Measurements from ENCODE around the gene ZYX.

ZYX gene, protein sequence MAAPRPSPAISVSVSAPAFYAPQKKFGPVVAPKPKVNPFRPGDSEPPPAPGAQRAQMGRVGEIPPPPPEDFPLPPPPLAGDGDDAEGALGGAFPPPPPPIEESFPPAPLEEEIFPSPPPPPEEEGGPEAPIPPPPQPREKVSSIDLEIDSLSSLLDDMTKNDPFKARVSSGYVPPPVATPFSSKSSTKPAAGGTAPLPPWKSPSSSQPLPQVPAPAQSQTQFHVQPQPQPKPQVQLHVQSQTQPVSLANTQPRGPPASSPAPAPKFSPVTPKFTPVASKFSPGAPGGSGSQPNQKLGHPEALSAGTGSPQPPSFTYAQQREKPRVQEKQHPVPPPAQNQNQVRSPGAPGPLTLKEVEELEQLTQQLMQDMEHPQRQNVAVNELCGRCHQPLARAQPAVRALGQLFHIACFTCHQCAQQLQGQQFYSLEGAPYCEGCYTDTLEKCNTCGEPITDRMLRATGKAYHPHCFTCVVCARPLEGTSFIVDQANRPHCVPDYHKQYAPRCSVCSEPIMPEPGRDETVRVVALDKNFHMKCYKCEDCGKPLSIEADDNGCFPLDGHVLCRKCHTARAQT

DNA sequence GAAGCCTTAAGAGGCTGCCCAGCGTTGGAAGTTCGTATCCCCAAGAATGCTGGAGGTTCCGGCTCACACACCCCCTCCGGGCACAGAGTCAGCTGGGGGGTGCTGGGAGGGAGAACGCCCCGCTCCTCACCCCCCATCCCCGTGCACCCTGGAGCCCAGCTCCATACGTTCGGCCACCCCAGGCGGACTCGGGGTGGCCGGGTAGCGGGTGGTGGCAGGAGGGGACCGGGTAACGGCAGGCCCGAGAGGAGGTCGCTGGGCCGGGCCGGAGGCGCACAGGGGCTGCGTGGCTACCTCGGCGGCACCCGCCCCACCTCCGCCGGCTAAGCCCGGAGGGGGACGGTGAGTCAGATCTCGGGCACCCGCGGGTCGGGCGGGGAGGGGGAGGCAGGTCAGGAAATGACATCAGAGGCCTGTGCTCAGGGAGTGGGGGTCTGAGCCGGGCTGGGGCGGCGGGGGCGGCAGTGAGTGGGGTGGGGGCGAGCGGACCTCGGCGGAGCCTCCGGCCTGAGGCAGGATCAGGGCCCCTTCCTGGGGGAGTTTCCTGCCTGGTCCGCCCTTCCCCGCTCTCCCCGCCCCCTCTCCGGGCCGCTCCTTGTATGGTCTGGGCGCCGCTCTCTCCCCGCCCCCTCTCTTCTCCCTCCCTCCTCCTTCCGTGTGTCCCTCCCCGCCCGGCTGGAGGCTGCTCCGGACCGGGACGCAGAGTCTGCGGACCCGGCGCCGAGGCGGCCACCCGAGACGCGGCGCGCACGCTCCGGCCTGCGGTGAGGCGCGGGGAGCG, at the start of gene ZYX:
ZYX (plus strand) TSS at position 700 of the 781 bp plus-strand sequence. CDS start 227 bp downstream, outside the sequence.
- DNase-seq, result peak; percentile 77

DNA sequence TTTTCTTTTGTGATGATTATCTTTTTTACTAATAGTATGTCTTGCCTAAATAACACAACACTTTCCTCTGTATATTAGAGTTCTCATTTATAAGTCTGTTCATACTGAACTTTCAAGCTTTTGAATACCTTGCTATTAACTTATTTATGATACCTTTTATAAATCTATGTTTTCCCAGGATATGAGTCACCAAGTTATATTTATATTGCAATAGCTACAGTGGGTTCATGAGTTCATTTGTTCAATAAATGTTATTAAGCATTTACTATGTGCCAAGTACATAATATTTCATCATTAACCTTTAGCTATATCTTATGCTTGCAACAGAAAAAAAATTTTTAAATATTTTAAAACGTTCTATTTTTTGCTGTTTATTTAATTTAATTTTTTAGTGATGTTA, 46.9 kb upstream of the ZYX start:
- DNase-seq, result no peak

DNA sequence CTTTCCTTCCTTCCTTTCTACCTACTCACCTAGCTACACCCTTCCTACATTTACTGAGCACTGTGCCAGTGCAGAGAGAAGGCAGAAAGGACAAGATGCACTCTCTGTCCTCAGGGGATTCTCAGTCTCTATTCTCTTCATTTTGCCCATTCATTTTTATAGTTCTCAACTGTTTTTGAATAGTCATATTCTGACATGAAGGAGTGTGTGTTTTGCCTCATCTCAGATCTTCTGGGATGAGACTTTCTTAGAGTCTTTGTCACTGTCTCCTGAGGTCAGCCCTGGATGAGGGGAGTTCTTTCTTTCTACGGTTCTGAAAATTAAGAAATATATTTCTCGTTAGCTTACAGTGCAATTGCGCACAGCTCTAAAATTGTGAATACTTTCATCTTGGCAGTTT, 43.9 kb upstream of the ZYX start:
- DNase-seq, result no peak

DNA sequence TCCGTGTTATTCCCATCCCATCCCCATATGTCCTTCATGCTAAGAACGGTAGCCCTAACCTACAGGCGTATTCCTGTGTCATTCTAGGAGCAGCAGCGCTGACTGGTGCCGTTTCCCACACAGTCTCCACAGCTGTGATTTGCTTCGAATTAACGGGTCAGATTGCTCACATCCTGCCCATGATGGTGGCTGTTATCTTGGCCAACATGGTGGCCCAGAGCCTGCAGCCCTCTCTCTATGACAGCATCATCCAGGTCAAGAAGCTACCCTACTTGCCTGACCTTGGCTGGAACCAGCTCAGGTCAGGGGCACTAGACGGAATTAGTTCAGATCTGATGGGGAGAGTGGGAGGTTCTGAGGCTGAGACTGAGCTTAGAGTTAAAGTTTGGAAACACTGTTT, 39.3 kb upstream of the ZYX start:
- DNase-seq, result no peak

DNA sequence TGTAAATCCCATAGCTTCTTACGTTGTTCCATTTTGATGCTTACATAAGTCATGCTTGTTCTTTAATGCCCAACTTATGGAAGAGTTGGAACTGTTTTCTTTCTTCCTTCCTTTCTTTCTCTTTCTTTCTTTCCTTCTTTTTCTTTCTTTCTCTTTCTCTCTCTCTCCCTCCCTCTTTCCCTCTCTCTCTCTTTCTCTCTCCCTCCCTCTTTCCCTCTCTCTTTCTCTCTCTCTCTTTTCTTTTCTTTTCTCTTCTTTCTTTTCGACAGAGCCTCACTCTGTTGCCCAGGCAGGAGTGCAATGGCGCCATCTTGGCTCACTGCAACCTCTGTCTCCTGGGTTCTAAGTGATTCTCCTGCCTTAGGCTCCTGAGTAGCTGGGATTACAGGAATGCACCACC, 37.5 kb upstream of the ZYX start:
- no peak for DNase-seq

DNA sequence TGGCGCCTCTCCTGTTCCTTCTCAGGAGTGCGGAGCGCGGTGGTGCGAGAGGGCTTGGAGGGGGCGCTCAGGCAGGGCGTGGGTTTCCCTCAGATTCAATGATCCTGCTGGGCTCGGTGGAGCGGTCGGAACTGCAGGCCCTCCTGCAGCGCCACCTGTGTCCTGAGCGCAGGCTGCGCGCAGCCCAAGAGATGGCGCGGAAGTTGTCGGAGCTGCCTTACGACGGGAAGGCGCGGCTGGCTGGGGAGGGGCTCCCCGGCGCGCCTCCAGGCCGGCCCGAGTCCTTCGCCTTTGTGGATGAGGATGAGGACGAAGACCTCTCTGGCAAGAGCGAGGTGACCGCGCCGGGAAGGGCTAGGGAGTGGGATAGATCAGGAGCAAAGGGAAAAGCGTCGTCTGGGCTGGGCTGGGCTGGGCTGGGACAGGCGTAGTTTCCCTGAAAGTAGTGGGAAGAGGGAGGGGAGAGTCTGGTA, 35.7 kb upstream of the ZYX start:
- DNase-seq, result no peak

DNA sequence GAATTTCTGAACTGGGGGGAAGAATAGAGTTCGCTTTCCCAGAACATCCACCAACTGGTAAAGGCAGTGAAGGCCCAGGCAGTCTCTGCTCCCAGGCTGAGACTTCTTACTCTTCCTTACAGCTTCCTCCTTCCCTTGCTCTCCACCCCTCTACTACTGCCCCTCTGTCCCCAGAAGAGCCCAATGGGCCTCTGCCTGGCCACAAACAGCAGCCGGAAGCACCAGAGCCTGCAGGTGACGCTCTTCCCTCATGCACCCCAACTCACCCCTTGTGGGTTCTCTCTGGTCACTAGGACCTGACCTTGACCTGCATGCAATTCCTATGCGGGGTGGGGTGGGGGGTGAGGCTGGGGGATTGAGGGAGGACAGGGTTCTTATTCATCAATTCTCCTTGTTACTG, 35.1 kb upstream of the ZYX start:
- no peak for DNase-seq

DNA sequence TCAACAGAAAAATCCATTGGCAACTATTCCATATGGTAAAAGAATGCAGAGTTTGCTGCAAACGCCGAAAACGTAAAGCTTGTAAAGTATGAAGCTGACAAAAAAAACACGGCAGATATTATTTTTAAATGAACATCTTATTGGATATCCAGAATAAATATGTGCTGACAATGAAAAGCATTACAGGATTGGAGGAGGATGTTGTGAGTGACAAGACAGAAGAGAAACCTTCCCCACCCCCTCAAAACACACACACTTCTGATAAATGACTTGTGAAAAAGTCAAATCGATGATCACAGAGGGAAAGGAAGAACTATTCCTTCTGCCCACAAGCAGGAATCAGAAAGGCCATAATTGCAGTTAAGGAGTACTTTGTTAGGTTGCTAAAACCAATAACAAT, 33.2 kb upstream of the ZYX start:
- no peak for DNase-seq

DNA sequence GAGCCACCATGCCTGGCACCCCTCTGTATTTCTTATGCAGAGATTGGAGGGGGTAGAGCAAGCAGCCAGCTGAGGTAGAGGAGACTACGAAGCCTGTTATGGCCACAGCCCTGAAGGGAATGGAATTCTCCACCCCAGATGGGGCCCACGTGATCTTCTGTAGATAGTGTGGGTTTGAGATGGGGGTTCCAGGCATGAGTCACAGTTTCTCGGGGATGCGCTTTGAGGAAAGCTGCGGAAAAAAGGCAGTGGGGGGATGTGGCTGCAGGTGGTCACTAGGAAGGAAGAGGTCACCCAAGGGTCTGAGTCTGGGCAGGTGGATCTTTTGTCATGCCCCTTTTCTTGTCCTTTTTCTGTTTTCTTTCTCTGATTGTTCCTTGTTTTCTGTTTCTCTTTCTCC, 30.1 kb upstream of the ZYX start:
- no peak for DNase-seq

DNA sequence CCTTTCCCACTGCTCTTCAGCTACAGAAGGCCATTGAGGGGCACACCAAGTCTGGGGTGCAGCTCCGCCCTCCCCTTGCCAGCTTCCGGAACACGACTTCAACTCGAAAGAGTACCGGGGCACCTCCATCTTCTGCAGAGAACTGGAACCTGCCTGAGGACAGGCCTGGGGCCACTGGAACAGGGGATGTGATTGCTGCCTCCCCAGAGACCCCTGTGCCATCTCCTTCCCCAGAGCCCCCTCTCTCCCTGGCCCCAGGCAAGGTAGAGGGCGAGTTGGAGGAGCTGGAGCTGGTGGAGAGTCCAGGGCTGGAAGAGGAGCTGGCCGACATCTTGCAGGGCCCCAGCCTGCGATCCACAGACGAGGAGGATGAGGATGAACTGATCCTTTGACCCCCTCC, 29.6 kb upstream of the ZYX start:
- no peak for DNase-seq

DNA sequence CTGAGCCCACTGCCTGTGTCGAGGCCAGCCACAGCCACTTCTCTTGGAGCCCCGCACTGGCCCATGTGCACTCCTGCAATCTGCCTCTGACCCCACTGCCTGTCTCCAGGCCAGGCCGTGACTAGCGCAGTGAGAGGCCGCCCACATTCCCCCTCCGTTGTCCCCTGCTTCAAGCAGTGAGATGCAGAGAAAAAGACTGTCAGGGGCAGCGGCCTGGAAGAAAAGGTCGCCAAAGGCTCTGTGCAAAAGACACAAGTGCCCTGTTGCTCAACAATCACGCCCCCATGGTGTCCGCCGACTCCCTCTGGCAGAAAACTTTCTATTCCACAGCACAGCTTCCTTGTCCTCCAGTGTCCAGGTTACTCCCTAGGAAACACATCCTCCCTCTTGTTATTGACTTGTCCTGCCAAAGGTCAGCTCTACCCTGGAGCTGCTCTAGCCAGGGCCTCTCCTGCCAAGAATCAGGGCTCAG, 28.6 kb upstream of the ZYX start:
- no peak for DNase-seq

DNA sequence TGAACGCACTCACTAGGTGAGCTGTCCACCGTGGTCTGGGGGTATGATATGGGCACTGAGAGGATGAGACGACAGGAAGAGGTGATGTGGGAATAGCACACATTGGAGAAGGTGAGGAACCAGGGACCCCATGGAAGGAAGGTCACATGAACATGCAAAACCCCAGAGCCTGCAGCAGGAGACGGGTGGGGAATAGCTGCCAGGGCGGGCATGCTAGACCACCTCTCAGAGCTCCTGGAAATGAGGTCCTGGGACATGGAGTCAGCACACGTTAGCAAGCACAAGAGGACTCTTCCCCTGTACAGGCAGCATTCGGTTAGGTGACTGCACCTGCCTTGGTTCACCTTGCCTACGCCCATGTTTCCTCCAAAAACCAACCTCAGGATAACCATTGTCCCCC, 26.8 kb upstream of the ZYX start:
- no peak for DNase-seq

DNA sequence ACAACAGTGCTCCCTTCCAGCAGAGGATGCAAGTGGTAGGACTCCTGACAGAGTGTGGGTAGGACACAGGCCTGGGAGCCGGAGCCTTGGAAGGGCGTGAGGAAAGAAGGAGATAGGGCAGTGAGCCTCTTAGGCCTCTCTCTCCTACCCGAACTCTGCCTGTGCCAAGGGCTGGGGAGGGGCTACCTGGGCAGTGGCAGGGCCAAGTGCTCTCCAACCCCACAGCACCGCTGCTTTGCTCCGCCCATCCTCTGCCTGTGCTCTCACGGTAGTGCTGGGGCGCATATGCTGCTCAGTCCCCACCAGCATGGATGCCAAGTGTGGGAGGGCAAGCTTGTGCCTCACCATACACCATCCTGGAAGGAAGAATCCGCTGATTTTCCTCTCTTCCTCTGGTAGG, 26.2 kb upstream of the ZYX start:
- no peak for DNase-seq

DNA sequence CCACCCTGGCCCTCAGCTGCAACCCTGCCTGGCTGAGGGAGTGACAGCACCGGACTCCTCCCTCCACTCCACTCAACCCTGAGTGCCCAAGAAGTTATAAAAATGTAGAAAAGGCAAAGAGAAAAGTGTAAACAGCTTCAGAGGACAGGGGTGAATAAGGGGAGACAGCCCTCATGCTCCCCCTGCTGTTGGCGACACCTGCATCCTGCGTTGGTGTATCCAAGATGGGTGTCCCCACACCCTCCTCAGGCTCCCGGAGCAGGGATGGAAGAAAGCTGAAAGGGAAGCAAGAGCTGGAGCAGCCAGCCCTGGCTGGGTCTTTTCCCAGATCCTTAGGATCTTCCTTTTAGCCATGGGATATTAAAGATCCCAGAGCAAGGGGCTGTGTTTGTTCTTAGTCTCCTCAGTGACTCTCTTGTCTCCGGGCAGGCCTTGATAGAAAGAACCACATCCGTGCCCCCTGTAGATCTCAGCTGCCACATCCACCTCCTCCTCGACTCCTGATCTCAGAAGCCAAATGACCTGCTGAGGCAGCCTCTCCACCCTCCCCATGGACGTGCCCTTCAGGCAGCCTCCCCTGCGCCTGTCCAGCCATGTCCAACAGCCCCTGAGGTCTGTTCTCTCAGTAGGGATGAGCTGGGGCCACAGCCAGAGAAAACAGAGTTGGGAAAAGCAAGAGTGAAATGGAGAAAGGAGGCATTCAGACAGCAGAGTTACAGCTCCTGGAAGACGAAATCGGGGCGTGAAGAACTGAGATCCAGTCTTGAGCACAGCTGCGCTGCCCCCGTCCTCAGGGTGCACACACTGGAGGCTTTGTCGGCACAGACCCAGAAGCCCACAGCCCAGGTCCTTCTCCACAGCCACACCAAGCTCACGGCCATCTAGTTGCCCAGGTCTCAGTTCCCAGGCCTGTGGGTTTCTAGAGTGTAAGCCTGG, 25.4 kb upstream of the ZYX start:
- DNase-seq, result no peak

DNA sequence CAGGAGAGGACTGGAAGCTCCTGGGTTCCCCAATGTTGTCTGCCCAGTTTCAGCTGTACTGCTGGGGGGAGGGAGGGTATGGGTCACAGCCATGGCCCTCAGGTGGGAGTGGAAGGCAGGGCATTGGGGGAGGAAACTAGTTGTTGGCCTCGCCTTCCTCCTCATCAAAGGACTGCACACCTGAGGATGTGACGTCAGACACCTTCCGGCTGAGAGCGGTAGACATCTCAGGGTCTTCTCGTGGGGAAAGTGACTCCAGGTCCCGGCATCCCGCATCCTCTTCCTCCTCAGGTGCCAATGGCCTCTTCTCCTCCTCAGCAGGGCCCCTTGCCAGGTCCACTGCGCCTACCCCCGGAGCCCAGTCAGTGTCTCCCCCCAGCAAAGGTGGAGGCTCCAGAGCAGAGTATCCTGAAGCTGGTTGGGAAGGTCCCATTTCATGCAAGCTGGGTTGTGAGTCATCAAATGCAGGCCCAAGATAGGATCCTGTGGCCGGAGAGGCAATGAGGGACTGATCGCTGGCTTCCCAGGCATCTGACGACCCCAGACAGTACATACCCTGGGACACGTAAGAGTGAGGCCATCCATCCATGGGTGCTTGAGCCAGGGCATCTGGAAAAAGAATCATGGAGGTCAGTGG, 24.6 kb upstream of the ZYX start:
- no peak for DNase-seq

DNA sequence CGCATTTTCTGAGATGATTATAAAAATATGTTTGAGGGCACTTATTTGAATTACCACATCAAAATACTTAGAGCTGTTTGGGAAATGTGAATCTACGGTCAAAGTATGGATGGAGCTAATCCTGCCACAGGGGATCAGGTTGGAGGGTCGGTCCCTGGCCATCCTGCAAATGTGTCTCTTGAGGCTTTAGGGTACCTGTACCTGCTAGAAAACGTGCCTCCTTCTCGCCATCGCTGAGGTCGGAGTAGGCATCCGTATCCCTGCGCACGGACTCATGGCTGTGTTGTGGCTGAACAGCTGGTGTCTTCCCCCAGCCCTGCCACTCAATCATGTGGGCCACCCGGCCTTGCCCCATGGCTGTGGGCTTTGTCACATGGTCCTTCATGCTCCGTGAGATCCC, 22.5 kb upstream of the ZYX start:
- no peak for DNase-seq

DNA sequence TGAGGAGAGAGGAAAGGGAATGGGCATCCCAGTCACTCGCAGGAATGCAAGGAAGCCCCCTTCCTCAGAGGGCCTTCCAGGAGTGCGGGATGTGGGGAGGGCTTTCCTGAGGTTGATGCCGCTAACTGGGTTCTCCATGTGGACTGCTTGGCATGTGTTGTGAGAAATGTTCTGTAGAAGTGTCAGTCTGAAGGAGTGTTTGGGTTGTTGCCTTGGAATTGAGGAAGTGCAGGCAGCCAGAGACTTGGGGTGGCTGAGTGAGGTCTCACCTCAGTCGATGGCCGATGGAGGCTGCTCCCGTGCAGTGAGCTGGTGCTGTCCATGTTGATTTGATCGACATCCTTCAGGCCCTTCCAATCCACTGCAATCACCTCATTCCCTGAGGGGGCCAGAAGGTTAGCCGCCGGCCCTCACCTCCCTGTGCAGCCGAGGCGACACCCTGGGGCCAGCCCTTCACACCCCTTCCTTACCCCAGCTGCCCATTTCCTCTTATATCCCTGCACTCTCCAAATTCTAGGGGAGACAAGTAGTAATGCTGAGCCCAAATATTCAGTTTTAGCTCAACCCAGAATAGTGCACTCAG, 21.3 kb upstream of the ZYX start:
- DNase-seq, result no peak

DNA sequence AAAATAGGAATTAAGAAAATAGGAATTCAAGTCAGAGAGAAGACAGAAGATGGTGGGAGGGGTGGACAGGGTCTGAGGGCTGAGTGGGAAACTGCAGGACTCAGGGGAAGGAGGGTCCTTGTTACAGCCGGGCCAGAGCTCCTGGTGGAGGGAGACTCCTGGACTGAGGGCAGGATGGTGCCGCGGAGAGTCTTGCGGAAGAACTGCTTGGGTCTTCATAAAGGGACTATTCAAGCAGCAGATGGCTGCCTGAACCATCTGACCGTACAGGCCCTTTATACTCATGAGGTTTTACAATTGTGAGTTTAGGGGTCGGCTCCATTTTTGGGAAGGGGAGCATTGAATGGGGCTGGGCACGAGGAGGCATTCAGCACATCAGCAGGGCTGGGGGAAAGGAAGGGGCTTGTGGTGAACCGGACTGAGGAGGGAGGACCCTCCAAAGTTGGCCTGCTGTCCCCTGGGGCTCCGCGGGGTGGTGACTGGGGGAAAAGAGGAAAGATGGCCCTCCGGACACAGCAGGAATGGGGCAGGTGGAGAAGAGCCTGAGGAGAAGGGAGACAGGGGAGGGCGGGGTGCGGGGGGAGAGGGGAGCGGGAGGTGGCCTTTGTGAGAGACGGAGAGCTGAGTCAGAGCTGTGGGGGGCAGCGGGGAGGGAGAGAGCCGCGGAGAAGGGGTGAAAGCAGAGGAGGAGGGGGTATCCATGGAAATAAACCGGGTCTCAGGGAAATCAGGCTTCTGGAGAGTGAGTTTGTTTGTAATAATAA, 20.2 kb upstream of the ZYX start:
- no peak for DNase-seq

DNA sequence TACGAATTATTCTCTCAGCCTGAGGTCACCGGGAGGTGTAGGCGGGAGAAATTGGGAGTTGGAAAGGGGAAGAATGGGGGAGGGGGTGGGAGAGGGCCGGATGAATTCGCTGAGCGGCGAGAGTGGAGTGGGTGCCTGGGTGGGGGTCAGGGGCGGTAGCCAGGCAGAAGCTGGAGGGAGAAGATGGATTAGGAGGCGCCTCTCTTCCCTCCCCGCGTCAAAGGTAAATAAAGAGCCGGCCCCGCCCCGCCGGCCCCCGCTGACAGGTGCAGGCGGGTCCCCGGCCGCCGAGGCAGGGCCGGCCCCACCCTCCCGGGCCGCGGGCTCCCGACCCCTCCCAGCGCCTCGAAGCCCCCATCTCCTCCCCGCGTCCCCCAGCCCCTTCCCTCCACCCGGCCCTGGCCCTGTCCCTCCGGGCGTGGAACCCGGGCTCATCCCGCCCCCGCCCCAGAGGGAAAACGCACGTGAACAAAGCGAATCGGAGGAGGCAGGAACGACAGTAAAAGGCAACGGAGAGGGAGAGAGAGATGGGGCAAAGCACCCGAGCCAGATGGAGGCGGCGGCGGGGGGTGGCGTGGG, 19.5 kb upstream of the ZYX start:
- no peak for DNase-seq

Measured in NCI-H2029 (cell line).